Measurements from ENCODE around the gene GSTM3. TPM values are rescaled to one million over a fixed set of nuclear protein-coding genes. Genes with fewer than 3 reads are reported as not detected.

The GSTM3 gene
- total RNA-seq, 1 experiment from 2014 or later, result 67.9 TPM

DNA sequence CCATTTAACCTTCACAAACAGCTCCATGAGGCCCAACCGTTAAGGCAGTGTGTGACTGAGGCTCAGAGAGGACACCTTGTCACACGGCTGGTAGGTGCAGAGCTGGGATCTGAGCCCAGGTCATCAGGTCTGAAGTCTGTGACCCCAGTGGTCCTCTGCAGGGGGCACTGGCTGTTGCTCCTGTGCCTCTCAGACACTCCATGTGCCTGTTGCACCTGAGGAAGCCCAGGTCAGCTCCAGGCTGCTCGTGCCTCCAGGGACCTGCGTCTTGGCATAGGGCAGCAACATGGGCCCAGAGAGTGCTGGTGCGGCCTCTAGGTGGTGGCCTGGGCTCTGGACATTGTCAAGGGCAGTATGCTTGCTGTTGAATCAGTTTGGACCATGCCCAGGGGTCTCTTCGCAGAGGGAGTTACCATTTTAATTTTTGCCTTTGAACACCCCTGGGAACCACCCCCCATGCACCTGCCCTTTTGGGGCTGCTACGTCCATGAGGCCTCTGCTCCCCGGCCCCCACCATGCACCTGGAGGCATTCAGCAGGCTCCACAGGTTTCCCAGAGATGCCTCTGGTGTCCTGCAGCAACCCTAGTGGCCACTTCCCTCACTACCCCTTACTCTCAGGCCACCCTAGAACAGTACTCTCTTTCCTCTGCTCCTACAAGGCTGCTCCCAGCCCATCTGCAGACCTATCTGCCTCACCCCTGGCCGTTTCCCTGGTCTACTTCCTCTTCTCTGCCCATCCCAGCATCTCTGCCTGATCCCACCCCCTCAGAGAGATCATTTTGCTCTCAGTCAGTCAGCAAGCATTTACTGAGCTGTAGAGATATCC is 48.1 kb upstream of the GSTM3 start:
- TF ChIP-seq, protein P1, sequence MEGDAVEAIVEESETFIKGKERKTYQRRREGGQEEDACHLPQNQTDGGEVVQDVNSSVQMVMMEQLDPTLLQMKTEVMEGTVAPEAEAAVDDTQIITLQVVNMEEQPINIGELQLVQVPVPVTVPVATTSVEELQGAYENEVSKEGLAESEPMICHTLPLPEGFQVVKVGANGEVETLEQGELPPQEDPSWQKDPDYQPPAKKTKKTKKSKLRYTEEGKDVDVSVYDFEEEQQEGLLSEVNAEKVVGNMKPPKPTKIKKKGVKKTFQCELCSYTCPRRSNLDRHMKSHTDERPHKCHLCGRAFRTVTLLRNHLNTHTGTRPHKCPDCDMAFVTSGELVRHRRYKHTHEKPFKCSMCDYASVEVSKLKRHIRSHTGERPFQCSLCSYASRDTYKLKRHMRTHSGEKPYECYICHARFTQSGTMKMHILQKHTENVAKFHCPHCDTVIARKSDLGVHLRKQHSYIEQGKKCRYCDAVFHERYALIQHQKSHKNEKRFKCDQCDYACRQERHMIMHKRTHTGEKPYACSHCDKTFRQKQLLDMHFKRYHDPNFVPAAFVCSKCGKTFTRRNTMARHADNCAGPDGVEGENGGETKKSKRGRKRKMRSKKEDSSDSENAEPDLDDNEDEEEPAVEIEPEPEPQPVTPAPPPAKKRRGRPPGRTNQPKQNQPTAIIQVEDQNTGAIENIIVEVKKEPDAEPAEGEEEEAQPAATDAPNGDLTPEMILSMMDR (IDR thresholded peaks at IDR 0.05; ENCODE audit: unreplicated experiment), result no peak
- CTCF ChIA-PET, result interaction anchor here (1.4 kb wide), 1 partner anchor 196 kb away, joined by 4 read pairs; the partner anchor contains the start of gene AHCYL1
- H3K27ac Mint-ChIP-seq (ENCODE audit: unreplicated experiment), result no peak overlapping the region
- no peak overlapping the region for H3K4me3 Mint-ChIP-seq (ENCODE audit: low read depth, unreplicated experiment)
- no peaks in the 10 kb centered on the region for H3K36me3 Mint-ChIP-seq (ENCODE audit: insufficient read depth, unreplicated experiment)
- intact Hi-C loops (cut with micrococcal nuclease; ENCODE audit: unreplicated experiment), result loop anchor here (10.0 kb wide), 1 partner anchor 126 kb away; the partner anchor contains the start of gene CSF1
- no peaks in the 10 kb centered on the region for H3K9me3 Mint-ChIP-seq (ENCODE audit: low read depth, unreplicated experiment)
- no TSS peak for BruUV-seq (replicated peaks)
- H3K27me3 Mint-ChIP-seq (ENCODE audit: unreplicated experiment), result no peaks in the 10 kb centered on the region
- peaks cover 56% of the 10 kb centered on the region for H3K4me1 Mint-ChIP-seq (ENCODE audit: low read depth, unreplicated experiment)
- DNase-seq, result peak; percentile 35

DNA sequence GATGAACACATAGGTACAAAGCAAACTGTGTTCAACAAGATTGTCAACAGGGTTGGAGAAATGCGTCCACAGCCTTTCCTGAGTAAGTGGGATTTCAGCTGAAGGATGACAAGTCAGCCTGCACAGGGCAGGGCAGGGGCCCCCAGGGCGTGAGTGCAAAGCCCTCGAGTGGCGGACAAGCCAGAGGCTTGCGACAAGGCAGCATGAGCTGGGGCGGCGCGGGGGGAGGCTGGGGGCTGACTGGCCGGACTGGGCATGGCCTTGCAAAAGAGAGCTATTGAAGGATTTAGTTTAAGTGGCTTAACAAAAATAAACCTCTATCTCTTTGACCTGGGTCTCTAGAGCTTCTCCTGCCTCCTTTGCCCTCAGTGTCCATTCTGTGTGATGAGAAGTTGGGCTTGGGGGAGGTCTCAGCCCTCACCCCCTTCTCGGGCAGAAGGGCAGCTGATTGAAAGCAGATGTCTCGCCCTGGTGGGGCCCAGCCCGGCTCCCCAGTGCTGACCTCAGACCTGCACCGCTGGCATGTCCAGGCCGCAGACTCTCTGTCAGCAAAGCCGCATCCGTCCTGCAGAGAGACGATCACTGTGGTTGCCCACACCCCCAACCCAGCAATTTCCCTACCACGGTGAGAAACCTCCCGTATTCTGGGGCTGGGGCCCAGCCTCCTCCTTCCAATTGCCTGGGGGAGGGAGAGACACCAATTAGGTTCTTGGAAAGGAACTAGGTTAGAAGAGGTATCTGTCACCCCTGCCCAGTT is 47.2 kb upstream of the GSTM3 start:
- Mint-ChIP-seq H3K4me3 (ENCODE audit: low read depth, unreplicated experiment) (no peak overlapping the region), H3K4me1 (ENCODE audit: low read depth, unreplicated experiment) (peaks cover 51% of the 10 kb centered on the region), H3K27ac (ENCODE audit: unreplicated experiment) (no peak overlapping the region), H3K27me3 (ENCODE audit: unreplicated experiment) (no peaks in the 10 kb centered on the region), H3K9me3 (ENCODE audit: low read depth, unreplicated experiment) (no peaks in the 10 kb centered on the region), H3K36me3 (ENCODE audit: insufficient read depth, unreplicated experiment) (no peaks in the 10 kb centered on the region)
- CTCF ChIA-PET, result no interaction called here
- DNase-seq, result no peak
- TF ChIP-seq, protein P1 (IDR thresholded peaks at IDR 0.05; ENCODE audit: unreplicated experiment), result no peak
- intact Hi-C loops (cut with micrococcal nuclease; ENCODE audit: unreplicated experiment), result loop anchor here (10.0 kb wide), 1 partner anchor 127 kb away; the partner anchor contains the start of gene CSF1
- no TSS peak for BruUV-seq (replicated peaks)

DNA sequence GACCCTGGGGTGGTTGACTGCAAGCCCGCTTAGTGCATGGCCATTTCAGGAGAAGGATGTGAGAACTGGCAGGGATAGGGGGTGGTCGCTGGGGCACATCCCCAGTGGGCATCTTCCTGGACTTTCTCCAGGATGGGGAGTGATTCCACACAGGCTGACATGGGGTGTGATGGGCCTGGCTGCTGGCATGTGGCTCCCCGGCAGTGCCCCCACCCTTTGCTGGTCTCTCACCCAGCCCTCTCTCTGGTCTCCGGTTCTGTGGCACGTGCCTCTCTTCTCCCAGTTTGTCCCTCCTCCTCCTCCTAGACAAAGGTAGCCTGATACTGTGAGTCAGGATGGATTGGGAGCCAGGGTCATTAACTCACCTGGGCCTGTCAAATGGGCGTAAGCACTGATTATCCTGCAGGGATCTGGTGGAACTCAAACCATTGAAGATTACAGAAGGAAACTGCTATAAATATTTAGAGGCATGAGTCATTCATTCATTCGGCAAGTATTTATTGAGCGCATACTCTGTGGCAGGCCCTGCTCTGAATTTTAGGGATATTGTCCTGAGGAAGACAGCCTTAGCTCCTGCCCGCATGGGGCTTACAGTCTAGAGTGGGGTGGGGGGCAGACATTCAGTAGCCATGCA is 46.5 kb upstream of the GSTM3 start:
- H3K36me3 Mint-ChIP-seq (ENCODE audit: insufficient read depth, unreplicated experiment), result no peaks in the 10 kb centered on the region
- no peak overlapping the region for H3K27ac Mint-ChIP-seq (ENCODE audit: unreplicated experiment)
- intact Hi-C loops (cut with micrococcal nuclease; ENCODE audit: unreplicated experiment), result loop anchor here (10.0 kb wide), 1 partner anchor 127 kb away; the partner anchor contains the start of gene CSF1
- CTCF ChIA-PET, result interaction anchor here (2.1 kb wide), 1 partner anchor 197 kb away, joined by 10 read pairs; the partner anchor contains the start of gene AHCYL1
- BruUV-seq (replicated peaks), result no TSS peak
- H3K27me3 Mint-ChIP-seq (ENCODE audit: unreplicated experiment), result no peaks in the 10 kb centered on the region
- TF ChIP-seq, protein P1 (IDR thresholded peaks at IDR 0.05; ENCODE audit: unreplicated experiment), result no peak
- no peaks in the 10 kb centered on the region for H3K9me3 Mint-ChIP-seq (ENCODE audit: low read depth, unreplicated experiment)
- peaks cover 50% of the 10 kb centered on the region for H3K4me1 Mint-ChIP-seq (ENCODE audit: low read depth, unreplicated experiment)
- no peak for DNase-seq
- H3K4me3 Mint-ChIP-seq (ENCODE audit: low read depth, unreplicated experiment), result no peak overlapping the region

DNA sequence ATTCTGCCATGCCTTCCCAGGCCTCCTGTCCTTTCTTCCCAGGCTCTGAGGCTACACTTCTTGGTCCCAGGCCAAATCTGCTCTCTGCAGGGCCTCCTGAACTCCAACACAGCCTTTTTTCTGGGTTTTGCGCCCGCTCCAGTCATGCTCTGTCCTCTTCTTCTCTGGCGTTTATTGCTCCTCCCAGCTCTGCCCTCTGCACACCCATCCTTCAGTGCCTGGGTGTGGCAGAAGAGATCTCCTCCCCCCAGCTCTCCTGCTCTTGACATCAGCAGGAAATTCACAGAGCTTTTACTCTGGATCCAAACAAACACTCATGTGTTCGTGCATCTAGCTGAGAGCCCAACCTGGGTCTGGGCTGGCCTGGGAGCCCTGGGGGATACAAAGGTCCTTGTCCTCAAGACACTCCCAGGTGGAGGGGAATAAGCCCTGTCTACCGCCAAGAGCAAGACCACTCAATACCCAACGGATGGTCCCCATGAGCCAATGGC is 45.7 kb upstream of the GSTM3 start:
- Mint-ChIP-seq H3K27me3 (ENCODE audit: unreplicated experiment) (no peaks in the 10 kb centered on the region), H3K4me1 (ENCODE audit: low read depth, unreplicated experiment) (peaks cover 50% of the 10 kb centered on the region), H3K4me3 (ENCODE audit: low read depth, unreplicated experiment) (no peak overlapping the region), H3K36me3 (ENCODE audit: insufficient read depth, unreplicated experiment) (no peaks in the 10 kb centered on the region), H3K27ac (ENCODE audit: unreplicated experiment) (peak overlapping the region; percentile 42), H3K9me3 (ENCODE audit: low read depth, unreplicated experiment) (no peaks in the 10 kb centered on the region)
- CTCF ChIA-PET, result interaction anchor here (1.0 to 2.1 kb wide), 2 partner anchors 9 to 198 kb away, joined by 3 to 10 read pairs; partner anchors contain the start of gene AHCYL1
- peak; percentile 38 for DNase-seq
- intact Hi-C loops (cut with micrococcal nuclease; ENCODE audit: unreplicated experiment), result loop anchor here (10.0 kb wide), 1 partner anchor 128 kb away; the partner anchor contains the start of gene CSF1
- TF ChIP-seq, protein P1 (IDR thresholded peaks at IDR 0.05; ENCODE audit: unreplicated experiment), result no peak
- BruUV-seq (replicated peaks), result no TSS peak

Measured in Calu3 (cell line).